GM21447 (cell line): ENCODE measurements around the gene POGZ.
"Not testable (repeated sequence)": the region's sequence is repeated elsewhere in the genome, so short reads cannot be mapped to it uniquely, and the experiment has no call there.

ENCODE experiments used
- ATAC-seq: cut with Tn5 transposase; IDR thresholded peaks from one replicate; pipeline ENCODE4 v1.9.1; 2021; ENCODE audit not compliant: unreplicated experiment

Gene POGZ

DNA sequence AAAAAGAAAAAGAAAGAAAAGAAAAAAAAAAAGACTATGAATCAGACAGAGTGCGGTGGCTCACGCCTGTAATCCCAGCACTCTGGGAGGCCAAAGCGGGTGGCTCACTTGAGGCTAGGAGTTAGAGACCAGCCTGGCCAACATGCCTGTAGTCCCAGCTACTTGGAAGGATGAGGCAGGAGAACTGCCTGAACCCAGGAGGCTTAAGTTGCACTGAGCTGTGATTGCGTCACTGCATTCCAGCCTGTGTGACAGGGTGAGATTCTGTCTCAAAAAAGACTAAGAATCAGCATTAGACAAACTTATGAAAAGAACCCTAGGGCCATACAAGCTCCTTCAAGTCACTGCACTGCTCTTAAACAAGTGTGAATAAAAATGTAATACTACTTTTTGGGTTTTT lies 43.1 kb downstream of the POGZ start:
- ATAC-seq = no peak

DNA sequence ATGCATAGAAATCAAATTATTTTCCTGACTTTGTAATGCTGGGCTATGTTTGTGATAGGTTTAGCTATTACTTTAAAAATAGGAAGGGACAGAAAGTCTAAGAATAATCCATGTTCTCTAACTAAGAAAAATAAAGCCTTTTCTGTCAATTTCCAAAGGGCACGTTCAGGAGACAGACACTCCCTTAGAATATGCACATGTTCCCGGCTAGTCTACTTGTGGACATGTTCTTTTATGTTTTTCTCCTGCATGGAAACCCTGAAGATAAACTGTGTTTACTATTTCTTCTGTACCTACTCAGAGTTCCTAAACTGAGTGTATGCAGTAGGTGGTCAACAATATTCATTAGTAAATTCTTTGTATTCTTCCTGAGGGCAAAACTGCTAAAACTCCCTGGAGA lies 47.4 kb downstream of the POGZ start:
- ATAC-seq = no peak

- no peak for ATAC-seq
Observed at GRCh38 chr1:151408891-151409290, 50.4 kb downstream of the POGZ start.

DNA sequence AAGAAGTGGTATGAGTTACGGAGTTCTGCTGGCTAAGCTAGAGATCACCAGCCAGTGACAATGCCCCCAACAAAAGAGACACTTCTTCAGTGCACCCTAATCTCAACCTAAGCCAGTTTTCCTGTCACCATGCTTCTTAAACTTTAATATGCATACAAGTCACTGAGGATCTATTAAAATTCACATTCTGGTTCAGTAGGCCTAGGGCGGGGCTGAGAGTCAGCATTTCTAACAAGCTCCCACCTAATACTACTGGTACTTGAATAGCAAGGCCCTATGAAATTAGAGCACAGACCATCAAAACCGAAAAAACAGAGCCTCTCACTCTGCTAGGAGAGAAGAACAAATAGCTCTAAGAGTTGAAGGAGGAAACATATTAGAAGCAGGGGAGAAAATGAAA lies 52.0 kb downstream of the POGZ start:
- ATAC-seq = no peak

- ATAC-seq = no peak
Observed at GRCh38 chr1:151406176-151406575, 53.1 kb downstream of the POGZ start.

DNA sequence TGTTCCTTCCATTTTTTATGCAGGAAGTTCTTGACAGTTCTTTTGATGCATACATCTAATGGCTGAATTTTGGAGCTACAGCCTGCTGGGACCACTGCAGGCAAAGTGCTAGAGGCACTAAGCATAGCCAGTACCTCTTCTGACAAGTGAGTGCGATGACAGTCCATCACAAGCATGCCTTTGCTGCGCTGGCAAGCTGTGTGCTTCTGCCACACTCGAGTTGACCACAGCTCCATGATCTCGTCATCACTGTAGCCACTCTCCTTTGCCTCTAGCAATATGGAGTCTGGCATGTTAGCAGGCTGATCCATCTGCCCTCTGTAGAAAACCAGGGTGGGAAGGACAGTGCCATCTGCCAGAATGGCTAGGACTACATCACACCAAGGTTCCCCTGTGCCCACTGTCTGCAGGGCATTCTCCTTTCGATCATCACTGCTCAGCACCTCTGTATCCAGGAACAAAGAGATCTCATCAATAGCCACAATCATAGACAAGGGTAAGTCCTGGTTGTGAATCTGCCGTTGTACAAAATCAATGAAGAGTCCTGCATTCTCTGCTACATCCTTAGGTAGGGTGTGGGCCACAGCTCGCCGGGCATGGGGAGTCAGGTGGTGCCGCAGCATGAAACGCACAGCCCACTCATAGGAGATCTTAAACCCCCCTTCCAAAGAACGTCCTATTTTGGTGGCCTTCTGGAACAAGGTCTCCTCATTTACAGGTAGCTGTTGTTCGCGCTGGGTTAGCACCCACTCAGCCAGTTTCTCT lies 53.9 kb downstream of the POGZ start:
- ATAC-seq = no peak

DNA sequence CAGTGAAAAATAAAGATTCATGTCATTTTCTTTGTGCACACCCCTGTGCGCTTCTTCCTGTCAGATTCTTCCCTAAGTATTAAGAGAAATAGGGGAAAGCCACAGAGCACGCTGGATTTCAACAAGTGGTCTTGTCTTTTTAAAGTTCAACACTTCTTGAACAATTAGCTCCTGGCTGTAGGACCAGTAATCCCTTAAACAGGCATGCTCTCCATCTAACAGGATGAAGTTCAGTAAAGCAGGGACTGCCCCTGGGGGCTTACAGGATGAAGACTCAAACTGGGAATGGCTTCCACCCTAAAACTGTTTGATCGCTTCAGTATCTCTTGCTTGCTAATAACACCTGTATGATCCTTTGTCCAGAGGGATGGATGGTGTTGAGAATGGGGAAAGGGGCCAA lies 55.7 kb downstream of the POGZ start:
- ATAC-seq = no peak

DNA sequence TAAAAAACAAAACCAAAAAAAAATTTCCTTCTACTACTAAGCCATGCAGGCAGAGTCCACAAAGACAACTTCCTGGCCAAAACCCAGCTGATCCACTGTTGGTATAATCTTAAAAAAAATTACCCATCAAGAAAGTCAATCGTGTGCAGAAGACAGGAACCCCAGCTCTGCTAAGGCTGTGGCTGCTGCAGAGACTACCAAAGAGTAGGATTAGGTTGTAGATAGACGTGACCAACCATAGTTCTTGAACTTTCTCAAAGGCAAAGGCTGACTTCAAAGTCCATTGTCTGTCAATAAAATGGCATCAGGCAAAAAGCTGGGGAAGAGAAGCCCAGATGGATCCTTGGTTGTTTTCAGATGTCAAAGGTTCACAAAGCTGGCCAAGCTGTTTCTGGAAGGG lies 56.5 kb downstream of the POGZ start:
- no peak for ATAC-seq

DNA sequence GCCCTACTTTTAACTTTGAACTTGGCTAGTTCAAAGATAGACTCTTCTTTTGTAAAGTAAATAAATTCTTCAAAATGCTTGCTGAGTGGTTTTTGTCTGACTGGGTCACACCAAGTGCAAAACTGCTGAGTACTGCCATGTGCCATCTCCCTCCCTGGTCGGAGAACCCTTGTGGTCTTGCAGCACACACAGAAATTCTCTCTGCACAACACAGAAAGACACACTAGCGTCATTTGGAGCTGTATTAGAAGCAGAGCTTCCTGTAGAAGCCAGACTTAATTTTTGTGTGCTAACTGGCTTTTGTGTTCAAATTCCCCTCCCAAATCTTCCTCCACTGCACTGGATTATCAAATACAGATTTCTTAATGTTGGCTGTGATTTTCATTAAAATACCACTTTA lies 57.4 kb downstream of the POGZ start:
- ATAC-seq = no peak

- no peak for ATAC-seq
Observed at GRCh38 chr1:151401125-151401788, 58.0 kb downstream of the POGZ start.

- peak; percentile 83 for ATAC-seq
Observed at GRCh38 chr1:151399324-151400171, 59.7 kb downstream of the POGZ start, which contains the start of gene PSMB4. Gene PSMB4, plus strand, starts transcription at chr1:151399573. Its CDS starts 15 bp downstream, at chr1:151399588.

- ATAC-seq = not testable (repeated sequence)
Observed at GRCh38 chr1:151396265-151396664, 63.0 kb downstream of the POGZ start.

GRCh38 chr1:151393583-151393982 lies 65.7 kb downstream of the POGZ start:
- ATAC-seq = no peak

- no peak for ATAC-seq
Observed at GRCh38 chr1:151391079-151391563, 68.2 kb downstream of the POGZ start.

DNA sequence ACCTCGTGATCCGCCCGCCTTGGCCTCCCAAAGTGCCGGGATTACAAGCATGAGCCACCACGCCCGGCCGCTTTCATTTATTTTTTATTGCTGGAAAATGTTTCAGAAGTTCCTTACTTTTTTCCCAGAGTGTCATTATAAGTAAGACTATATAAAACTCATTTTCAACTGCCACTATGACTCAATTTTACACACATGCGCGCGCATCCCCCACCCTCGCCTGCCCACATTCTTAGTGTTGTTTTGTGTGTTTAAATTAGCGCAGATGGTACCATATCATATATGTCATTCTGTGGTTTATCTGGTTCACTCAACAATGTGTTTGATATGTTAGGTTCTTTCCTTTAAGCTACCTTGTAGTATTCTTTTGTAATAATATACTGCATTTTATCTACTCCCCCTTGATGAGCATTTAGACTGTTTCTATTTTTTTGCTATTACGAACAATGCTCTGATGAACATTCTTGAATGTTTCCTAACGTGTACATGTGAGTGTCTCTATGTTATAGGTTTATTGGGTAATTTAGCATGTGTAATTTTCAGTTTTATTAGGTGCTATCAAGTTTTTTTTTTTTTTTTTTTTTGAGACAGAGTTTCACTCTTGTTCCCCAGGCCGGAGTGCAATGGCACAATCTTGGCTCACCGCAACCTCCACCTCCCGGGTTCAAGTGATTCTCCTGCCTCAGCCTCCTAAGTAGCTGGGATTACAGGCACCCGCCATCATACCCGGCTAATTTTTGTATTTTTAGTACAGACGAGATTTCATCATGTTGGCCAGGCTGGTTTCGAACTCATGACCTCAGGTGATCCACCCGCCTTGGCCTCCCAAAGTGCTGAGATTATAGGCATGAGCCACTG lies 68.8 kb downstream of the POGZ start:
- not testable (repeated sequence) for ATAC-seq

DNA sequence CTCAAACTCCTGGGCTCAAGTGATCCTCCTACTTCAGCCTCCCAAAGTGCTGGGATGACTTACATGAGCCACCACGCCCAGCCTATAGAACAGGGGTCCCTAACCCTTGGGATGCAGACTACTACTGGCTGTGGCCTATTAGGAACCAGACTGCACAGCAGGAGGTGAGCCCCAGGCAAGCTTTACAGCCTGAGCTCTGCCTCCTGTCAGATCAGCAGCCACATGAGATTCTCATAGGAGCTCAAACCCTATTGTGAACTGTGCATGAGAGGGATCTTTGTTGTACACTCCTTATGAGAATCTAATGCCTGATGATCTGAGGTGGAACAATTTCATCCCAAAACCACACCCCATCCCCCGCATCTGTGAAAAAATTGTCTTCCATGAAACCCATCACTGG lies 73.3 kb downstream of the POGZ start:
- no peak for ATAC-seq

- no peak for ATAC-seq
Observed at GRCh38 chr1:151384584-151384983, 74.7 kb downstream of the POGZ start.

DNA sequence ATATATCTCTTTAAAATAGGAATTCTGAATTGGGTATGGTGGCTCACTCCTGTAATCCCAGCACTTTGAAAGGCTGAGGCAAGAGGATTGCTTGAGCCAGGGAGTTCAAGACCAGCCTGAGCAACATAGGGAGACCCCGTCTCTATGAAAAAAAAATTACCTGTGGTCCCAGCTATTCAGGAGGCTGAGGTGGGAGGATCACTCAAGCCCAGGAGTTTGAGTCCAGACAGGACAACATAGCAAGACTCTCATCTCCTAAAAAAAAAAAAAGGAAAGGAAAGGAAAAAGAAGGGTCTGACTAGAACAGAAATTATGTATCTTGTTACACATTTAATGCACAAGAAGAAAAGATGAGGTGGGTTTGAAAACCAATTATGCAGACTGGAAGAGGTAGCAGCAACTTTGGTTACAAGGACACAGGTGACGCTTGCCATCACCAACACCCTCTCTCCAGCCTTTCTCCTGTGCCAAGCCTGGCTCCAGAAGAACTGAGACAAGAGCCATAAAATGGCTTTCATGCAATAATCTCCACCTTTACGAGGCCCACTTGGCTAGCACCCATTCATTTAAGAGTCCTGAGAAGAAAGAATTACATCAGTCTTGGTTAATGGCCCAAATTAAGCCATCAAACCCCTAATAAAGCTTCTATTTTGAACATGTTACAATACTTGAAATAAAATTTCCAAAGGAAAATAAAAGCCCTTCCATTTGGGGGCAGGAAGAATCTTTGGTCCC lies 82.0 kb downstream of the POGZ start:
- ATAC-seq = no peak

GRCh38 chr1:151373196-151373595 lies 86.1 kb downstream of the POGZ start:
- no peak for ATAC-seq
